MCF 10A (cell line): ENCODE measurements around the gene ZBTB7C. TPM values are rescaled to one million over a fixed set of nuclear protein-coding genes. Genes with fewer than 3 reads are reported as not detected.

ENCODE experiments used
- BruUV-seq: library from RNA; stranded (reverse); fragments of 400-500 nt; replicated peaks from 2 replicates; lab custom pipeline; 2021; lab: Mats Ljungman, UMichigan
- CTCF ChIA-PET: fragments of 300-600 bp; sonication (Branson Sonifier 250); formaldehyde crosslinking; extraction: SDS; loops from one replicate; lab custom pipeline; 2021; ENCODE audit warnings: antibody characterized with exemption, inconsistent platforms; lab: Yijun Ruan, JAX
- POLR2A ChIA-PET: fragments of 300-600, 350-650 bp; sonication (Branson Sonifier 250); formaldehyde crosslinking; extraction: SDS; loops from one replicate; lab custom pipeline; 2020; ENCODE audit warnings: antibody characterized with exemption, inconsistent platforms; lab: Yijun Ruan, JAX
- DNase-seq: peaks from one replicate; pipeline ENCODE4 v3.0.0-alpha.2; 2018; ENCODE audit not compliant: unreplicated experiment
- H3K27ac Mint-ChIP-seq: one replicate; pipeline ENCODE4 v1.8.0; 2022; ENCODE audit warnings: mild to moderate bottlenecking, low read depth, mixed read lengths; ENCODE audit not compliant: unreplicated experiment
- H3K27me3 Mint-ChIP-seq: one replicate; pipeline ENCODE4 v1.8.0; 2022; ENCODE audit warnings: mixed read lengths; ENCODE audit not compliant: insufficient read depth, unreplicated experiment
- H3K36me3 Mint-ChIP-seq: one replicate; pipeline ENCODE4 v1.8.0; 2022; ENCODE audit warnings: mild to moderate bottlenecking, moderate library complexity, mixed read lengths; ENCODE audit not compliant: insufficient read depth, unreplicated experiment
- H3K4me1 Mint-ChIP-seq: one replicate; pipeline ENCODE4 v1.8.0; 2022; ENCODE audit warnings: mixed read lengths; ENCODE audit not compliant: insufficient read depth, unreplicated experiment
- H3K4me3 Mint-ChIP-seq: one replicate; pipeline ENCODE4 v1.8.0; 2022; ENCODE audit warnings: mild to moderate bottlenecking, moderate library complexity, mixed read lengths; ENCODE audit not compliant: unreplicated experiment
- H3K9me3 Mint-ChIP-seq: one replicate; pipeline ENCODE4 v1.8.0; 2022; ENCODE audit warnings: mixed read lengths; ENCODE audit not compliant: unreplicated experiment
- intact Hi-C: fragments of 100-400 bp; cut with micrococcal nuclease; formaldehyde crosslinking; loops from 2 replicates; pipeline ENCODE4 v1.14.1; 2022
- total RNA-seq: library from RNA; stranded (reverse); gene quantifications from 2 replicates; pipeline ENCODE4 v1.2.3, GENCODE V29; 2022
- TF ChIP-seq, protein P1 (sequence below): fragments of 200-600 bp; IDR thresholded peaks from one replicate; pipeline ENCODE4 v1.8.0; 2022; ENCODE audit warnings: antibody characterized with exemption, mild to moderate bottlenecking; ENCODE audit not compliant: unreplicated experiment

ZBTB7C gene
- total RNA-seq, 1 experiment from 2014 or later = 0.42 TPM

- no peak overlapping the region for H3K4me3 Mint-ChIP-seq
- H3K27ac Mint-ChIP-seq = no peak overlapping the region
- CTCF ChIA-PET = no interaction called here
- TF ChIP-seq, protein P1, sequence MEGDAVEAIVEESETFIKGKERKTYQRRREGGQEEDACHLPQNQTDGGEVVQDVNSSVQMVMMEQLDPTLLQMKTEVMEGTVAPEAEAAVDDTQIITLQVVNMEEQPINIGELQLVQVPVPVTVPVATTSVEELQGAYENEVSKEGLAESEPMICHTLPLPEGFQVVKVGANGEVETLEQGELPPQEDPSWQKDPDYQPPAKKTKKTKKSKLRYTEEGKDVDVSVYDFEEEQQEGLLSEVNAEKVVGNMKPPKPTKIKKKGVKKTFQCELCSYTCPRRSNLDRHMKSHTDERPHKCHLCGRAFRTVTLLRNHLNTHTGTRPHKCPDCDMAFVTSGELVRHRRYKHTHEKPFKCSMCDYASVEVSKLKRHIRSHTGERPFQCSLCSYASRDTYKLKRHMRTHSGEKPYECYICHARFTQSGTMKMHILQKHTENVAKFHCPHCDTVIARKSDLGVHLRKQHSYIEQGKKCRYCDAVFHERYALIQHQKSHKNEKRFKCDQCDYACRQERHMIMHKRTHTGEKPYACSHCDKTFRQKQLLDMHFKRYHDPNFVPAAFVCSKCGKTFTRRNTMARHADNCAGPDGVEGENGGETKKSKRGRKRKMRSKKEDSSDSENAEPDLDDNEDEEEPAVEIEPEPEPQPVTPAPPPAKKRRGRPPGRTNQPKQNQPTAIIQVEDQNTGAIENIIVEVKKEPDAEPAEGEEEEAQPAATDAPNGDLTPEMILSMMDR = no peak
- H3K4me1 Mint-ChIP-seq = no peaks in the 10 kb centered on the region
- no peaks in the 10 kb centered on the region for H3K9me3 Mint-ChIP-seq
- no peaks in the 10 kb centered on the region for H3K36me3 Mint-ChIP-seq
- H3K27me3 Mint-ChIP-seq = peaks cover 8% of the 10 kb centered on the region
- intact Hi-C loops = no loop called here
- DNase-seq = no peak
- no TSS peak for BruUV-seq
- POLR2A ChIA-PET = no interaction called here
These were observed 193.1 kb downstream of the ZBTB7C start for GRCh38 chr18:48215876-48216638.

DNA sequence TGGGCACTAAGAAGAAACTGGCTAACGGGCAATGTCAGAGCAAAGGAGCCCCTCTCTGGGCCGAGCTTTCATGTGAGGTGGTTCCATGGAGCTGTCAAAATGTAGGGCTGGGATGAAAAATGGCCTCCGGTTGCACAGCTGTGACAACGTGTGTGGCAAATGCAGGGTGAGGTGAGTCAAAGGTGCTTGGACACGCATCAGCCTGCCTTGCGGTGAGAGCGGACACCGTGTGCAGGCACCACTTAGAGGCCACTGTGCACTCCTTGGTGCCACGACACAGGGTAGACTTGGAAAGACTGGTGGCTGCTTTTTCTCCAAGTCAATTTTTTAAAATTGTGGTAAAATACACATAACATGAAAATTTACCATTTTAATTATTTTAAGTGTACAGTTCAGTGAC lies 195.4 kb downstream of the ZBTB7C start:
- Mint-ChIP-seq H3K4me1 (no peaks in the 10 kb centered on the region), H3K27me3 (peaks cover 27% of the 10 kb centered on the region), H3K9me3 (no peaks in the 10 kb centered on the region), H3K27ac (no peak overlapping the region), H3K4me3 (no peak overlapping the region), H3K36me3 (no peaks in the 10 kb centered on the region)
- CTCF ChIA-PET = interaction anchor here (0.6 to 1.7 kb wide), 4 partner anchors 10 to 231 kb away, joined by 3 to 4 read pairs (median 3); no protein-coding TSS in a partner anchor
- TF ChIP-seq, protein P1 = no peak
- DNase-seq = no peak
- POLR2A ChIA-PET = no interaction called here
- no TSS peak for BruUV-seq
- intact Hi-C loops = no loop called here

GRCh38 chr18:48208432-48209140 lies 200.6 kb downstream of the ZBTB7C start:
- no TSS peak for BruUV-seq
- H3K27me3 Mint-ChIP-seq = peaks cover 50% of the 10 kb centered on the region
- TF ChIP-seq, protein P1 = no peak
- no peaks in the 10 kb centered on the region for H3K9me3 Mint-ChIP-seq
- no peak for DNase-seq
- H3K4me3 Mint-ChIP-seq = no peak overlapping the region
- ChIA-PET CTCF (interaction anchor here (0.6 to 0.7 kb wide), 2 partner anchors 178 to 682 kb away, joined by 3 to 4 read pairs; no protein-coding TSS in a partner anchor), POLR2A (no interaction called here)
- no peaks in the 10 kb centered on the region for H3K36me3 Mint-ChIP-seq
- intact Hi-C loops = no loop called here
- no peak overlapping the region for H3K27ac Mint-ChIP-seq
- H3K4me1 Mint-ChIP-seq = peaks cover 5% of the 10 kb centered on the region

DNA sequence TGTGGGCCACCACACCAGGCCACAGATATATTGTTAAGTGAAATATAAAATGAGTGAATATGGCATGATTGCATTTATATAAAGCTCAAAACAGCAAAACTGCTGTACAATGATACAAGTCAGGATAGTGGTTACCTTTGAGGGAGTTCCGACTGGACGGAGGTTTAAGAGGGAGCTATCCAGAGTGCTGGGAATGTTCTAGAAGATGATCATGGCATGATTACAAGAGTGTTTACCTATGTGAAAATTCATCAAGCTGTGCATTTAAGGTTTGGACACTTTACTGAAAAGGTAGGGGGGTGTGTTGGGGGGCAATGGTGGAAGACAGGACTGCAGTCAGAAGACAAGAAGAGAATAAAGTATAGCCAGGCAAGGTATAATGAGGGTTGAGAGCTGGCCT lies 201.4 kb downstream of the ZBTB7C start:
- H3K27ac Mint-ChIP-seq = no peak overlapping the region
- POLR2A ChIA-PET = no interaction called here
- H3K4me3 Mint-ChIP-seq = no peak overlapping the region
- no peaks in the 10 kb centered on the region for H3K9me3 Mint-ChIP-seq
- H3K27me3 Mint-ChIP-seq = peaks cover 50% of the 10 kb centered on the region
- TF ChIP-seq, protein P1 = no peak
- no peaks in the 10 kb centered on the region for H3K36me3 Mint-ChIP-seq
- no TSS peak for BruUV-seq
- CTCF ChIA-PET = interaction anchor here (0.7 kb wide), 1 partner anchor 177 kb away, joined by 4 read pairs; no protein-coding TSS in a partner anchor
- intact Hi-C loops = no loop called here
- DNase-seq = no peak
- H3K4me1 Mint-ChIP-seq = peaks cover 5% of the 10 kb centered on the region
